Measurements from ENCODE around the gene CCL1.
A peak's percentile ranks its signal among the peaks of the same experiment; 100 is the strongest.

The CCL1 gene

GRCh38 chr17:34337701-34338100 lies 25.3 kb downstream of the CCL1 start:
- TF ChIP-seq, protein P1, sequence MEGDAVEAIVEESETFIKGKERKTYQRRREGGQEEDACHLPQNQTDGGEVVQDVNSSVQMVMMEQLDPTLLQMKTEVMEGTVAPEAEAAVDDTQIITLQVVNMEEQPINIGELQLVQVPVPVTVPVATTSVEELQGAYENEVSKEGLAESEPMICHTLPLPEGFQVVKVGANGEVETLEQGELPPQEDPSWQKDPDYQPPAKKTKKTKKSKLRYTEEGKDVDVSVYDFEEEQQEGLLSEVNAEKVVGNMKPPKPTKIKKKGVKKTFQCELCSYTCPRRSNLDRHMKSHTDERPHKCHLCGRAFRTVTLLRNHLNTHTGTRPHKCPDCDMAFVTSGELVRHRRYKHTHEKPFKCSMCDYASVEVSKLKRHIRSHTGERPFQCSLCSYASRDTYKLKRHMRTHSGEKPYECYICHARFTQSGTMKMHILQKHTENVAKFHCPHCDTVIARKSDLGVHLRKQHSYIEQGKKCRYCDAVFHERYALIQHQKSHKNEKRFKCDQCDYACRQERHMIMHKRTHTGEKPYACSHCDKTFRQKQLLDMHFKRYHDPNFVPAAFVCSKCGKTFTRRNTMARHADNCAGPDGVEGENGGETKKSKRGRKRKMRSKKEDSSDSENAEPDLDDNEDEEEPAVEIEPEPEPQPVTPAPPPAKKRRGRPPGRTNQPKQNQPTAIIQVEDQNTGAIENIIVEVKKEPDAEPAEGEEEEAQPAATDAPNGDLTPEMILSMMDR (IDR thresholded peaks at IDR 0.05): no peak

- TF ChIP-seq, protein P1 (IDR thresholded peaks at IDR 0.05): no peak
Observed at GRCh38 chr17:34321964-34322363, 41.1 kb downstream of the CCL1 start.

- TF ChIP-seq, protein P1 (IDR thresholded peaks at IDR 0.05): no peak
Observed at GRCh38 chr17:34319039-34319483, 44.0 kb downstream of the CCL1 start, which contains the start of gene CCL8. Gene CCL8 (plus strand): TSS chr17:34319435. CDS start chr17:34319502, 67 bp downstream.

GRCh38 chr17:34318474-34318873 lies 44.6 kb downstream of the CCL1 start:
- TF ChIP-seq, protein P1 (IDR thresholded peaks at IDR 0.05): 0 out of 2 replicates have a peak, but pooled peaks have one; percentile 27

GRCh38 chr17:34314279-34314678 lies 48.8 kb downstream of the CCL1 start:
- TF ChIP-seq, protein P1 (IDR thresholded peaks at IDR 0.05): no peak

GRCh38 chr17:34313164-34313563 lies 49.9 kb downstream of the CCL1 start:
- TF ChIP-seq, protein P1 (IDR thresholded peaks at IDR 0.05): no peak

- TF ChIP-seq, protein P1 (IDR thresholded peaks at IDR 0.05): no peak
Observed at GRCh38 chr17:34312080-34312479, 51.0 kb downstream of the CCL1 start.

DNA sequence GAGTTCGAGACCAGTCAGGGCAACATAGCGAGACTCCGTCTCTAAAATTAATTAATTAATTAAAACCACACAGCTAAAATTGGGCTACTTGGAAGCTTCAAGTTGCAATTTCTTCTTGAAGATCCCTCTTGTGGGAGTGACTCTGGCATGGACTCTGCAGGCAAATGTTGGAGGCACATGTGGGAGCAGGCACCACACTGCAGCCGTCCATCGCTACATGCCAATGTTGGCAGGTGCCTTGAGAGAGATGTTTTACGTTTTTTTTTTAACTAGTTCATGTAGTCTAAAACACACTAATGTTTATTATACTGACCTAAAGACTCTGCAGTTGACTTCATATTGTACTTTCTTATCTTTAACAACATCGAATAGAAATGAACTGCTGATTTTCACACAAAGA lies 51.7 kb downstream of the CCL1 start:
- TF ChIP-seq, protein P1 (IDR thresholded peaks at IDR 0.05): no peak
